ENCODE measurements around the gene SESTD1.
"Not testable (repeated sequence)": the region's sequence is repeated elsewhere in the genome, so short reads cannot be mapped to it uniquely, and the experiment has no call there.

SESTD1 gene

GRCh38 chr2:179211355-179211754, 53.3 kb downstream of the SESTD1 start:
- H3K4me3 ChIP-seq (ENCODE audit: low read length), result no peak overlapping the region
- no peak for DNase-seq (ENCODE audit: low read depth)
- no peak for TF ChIP-seq CTCF (conservative IDR thresholded peaks at IDR 0.05; ENCODE audit: low read depth, low read length)

GRCh38 chr2:179208277-179208676, 56.4 kb downstream of the SESTD1 start:
- not testable (repeated sequence) for DNase-seq (ENCODE audit: low read depth); H3K4me3 ChIP-seq (ENCODE audit: low read length)

GRCh38 chr2:179207047-179207446, 57.6 kb downstream of the SESTD1 start:
- no peak for TF ChIP-seq CTCF (conservative IDR thresholded peaks at IDR 0.05; ENCODE audit: low read depth, low read length)
- DNase-seq (ENCODE audit: low read depth), result no peak
- H3K4me3 ChIP-seq (ENCODE audit: low read length), result no peak overlapping the region

- peak; percentile 5 for DNase-seq (ENCODE audit: low read depth)
- no peak for TF ChIP-seq CTCF (conservative IDR thresholded peaks at IDR 0.05; ENCODE audit: low read depth, low read length)
- H3K4me3 ChIP-seq (ENCODE audit: low read length), result no peak overlapping the region
Measured at GRCh38 chr2:179201869-179202268, 62.8 kb downstream of the SESTD1 start.

GRCh38 chr2:179195926-179196590, 68.6 kb downstream of the SESTD1 start:
- DNase-seq (ENCODE audit: low read depth); H3K4me3 ChIP-seq (ENCODE audit: low read length): not testable (repeated sequence)

- no peak overlapping the region for H3K4me3 ChIP-seq (ENCODE audit: low read length)
- no peak for TF ChIP-seq CTCF (conservative IDR thresholded peaks at IDR 0.05; ENCODE audit: low read depth, low read length)
- no peak for DNase-seq (ENCODE audit: low read depth)
Measured at GRCh38 chr2:179195141-179195540, 69.5 kb downstream of the SESTD1 start.

GRCh38 chr2:179193759-179194394, 70.8 kb downstream of the SESTD1 start:
- H3K4me3 ChIP-seq (ENCODE audit: low read length), result no peak overlapping the region
- DNase-seq (ENCODE audit: low read depth), result no peak
- TF ChIP-seq CTCF (conservative IDR thresholded peaks at IDR 0.05; ENCODE audit: low read depth, low read length), result no peak

- no peak for DNase-seq (ENCODE audit: low read depth)
- no peak overlapping the region for H3K4me3 ChIP-seq (ENCODE audit: low read length)
- TF ChIP-seq CTCF (conservative IDR thresholded peaks at IDR 0.05; ENCODE audit: low read depth, low read length), result no peak
Measured at GRCh38 chr2:179191110-179191509, 73.5 kb downstream of the SESTD1 start.

All from retinal pigment epithelial cell (primary cell).